CD4-positive, CD25-positive, alpha-beta regulatory T cell (primary cell): ENCODE data around the gene PIEZO1. TPM values are rescaled to one million over a fixed set of nuclear protein-coding genes. Genes with fewer than 3 reads are reported as not detected.
A peak's percentile ranks its signal among the peaks of the same experiment; 100 is the strongest.
"Not testable (repeated sequence)": the region's sequence is repeated elsewhere in the genome, so short reads cannot be mapped to it uniquely, and the experiment has no call there.

ENCODE experiments used
- ATAC-seq, 2 donors: fragments of 150-1000 bp; cut with Tn5 transposase; one replicate each; pipeline ENCODE4 v1.10.0; 2021; ENCODE audit warnings: low read depth in 2 of 2, moderate number of reproducible peaks in 2 of 2, moderate library complexity in 1 of 2
- DNase-seq, 3 donors: peaks; one replicate each; pipeline versions ENCODE4 v3.0.0 to v3.0.0-alpha.2; 2012 to 2022; ENCODE audit warnings: mixed read lengths in 1 of 3
- H3K27ac ChIP-seq: one replicate; pipeline ENCODE4 v1.7.0; 2013; ENCODE audit warnings: mild to moderate bottlenecking, low read length; ENCODE audit not compliant: insufficient read depth, poor library complexity, severe bottlenecking
- H3K27me3 ChIP-seq: one replicate; pipeline ENCODE4 v1.7.0; 2013; ENCODE audit warnings: low read length; ENCODE audit not compliant: control insufficient read depth, insufficient read depth
- H3K36me3 ChIP-seq: one replicate; pipeline ENCODE4 v1.7.0; 2013; ENCODE audit warnings: mild to moderate bottlenecking, low read length, moderate library complexity; ENCODE audit not compliant: control insufficient read depth, insufficient read depth
- H3K4me1 ChIP-seq: 2 replicates; pipeline ENCODE4 v1.7.0; 2013; ENCODE audit warnings: mild to moderate bottlenecking, low read length; ENCODE audit not compliant: insufficient read depth, control insufficient read depth, poor library complexity, severe bottlenecking
- H3K4me3 ChIP-seq: one replicate; pipeline ENCODE4 v1.7.0; 2013; ENCODE audit warnings: low read depth, mild to moderate bottlenecking, low read length, moderate library complexity
- H3K9me3 ChIP-seq, 2 experiments: 1 replicate in 1 of 2; 2 replicates in 1 of 2; pipeline ENCODE4 v1.7.0; 2013; ENCODE audit warnings: low read length in 2 of 2, mild to moderate bottlenecking in 1 of 2, moderate library complexity in 1 of 2; ENCODE audit not compliant: control insufficient read depth in 2 of 2
- H3K27ac Mint-ChIP-seq, 3 donors: one replicate each; pipeline ENCODE4 v1.8.0; 2020 to 2022; ENCODE audit warnings: mild to moderate bottlenecking in 3 of 3, mixed read lengths in 3 of 3, moderate library complexity in 2 of 3
- H3K27me3 Mint-ChIP-seq: one replicate; pipeline ENCODE4 v1.8.0; 2022; ENCODE audit warnings: mild to moderate bottlenecking, mixed read lengths
- H3K36me3 Mint-ChIP-seq: one replicate; pipeline ENCODE4 v1.8.0; 2020; ENCODE audit warnings: mixed read lengths
- H3K4me1 Mint-ChIP-seq, 4 donors: one replicate each; pipeline ENCODE4 v1.8.0; 2020 to 2022; ENCODE audit warnings: mixed read lengths in 4 of 4, mild to moderate bottlenecking in 1 of 4
- H3K4me3 Mint-ChIP-seq, 4 donors: one replicate each; pipeline ENCODE4 v1.8.0; 2020 to 2022; ENCODE audit warnings: mild to moderate bottlenecking in 4 of 4, mixed read lengths in 4 of 4, moderate library complexity in 3 of 4
- H3K9me3 Mint-ChIP-seq, 7 donors: one replicate each; pipeline ENCODE4 v1.8.0; 2020 to 2022; ENCODE audit warnings: mixed read lengths in 7 of 7, mild to moderate bottlenecking in 3 of 7, moderate library complexity in 2 of 7
- polyA plus RNA-seq, 4 donors: library from polyadenylated mRNA; unstranded; fragments of 300-500 nt; fragmentation: Illumina TruSeq; gene quantifications; one replicate each; pipeline ENCODE4 v1.2.3, GENCODE V29; 2021
- total RNA-seq: library from RNA; stranded (reverse); gene quantifications from one replicate; pipeline ENCODE4 v1.2.3, GENCODE V29; 2022

The PIEZO1 gene
- total and polyA plus RNA-seq, 5 donors from 2014 or later: 18.1 to 337 (median 20.2) TPM

DNA sequence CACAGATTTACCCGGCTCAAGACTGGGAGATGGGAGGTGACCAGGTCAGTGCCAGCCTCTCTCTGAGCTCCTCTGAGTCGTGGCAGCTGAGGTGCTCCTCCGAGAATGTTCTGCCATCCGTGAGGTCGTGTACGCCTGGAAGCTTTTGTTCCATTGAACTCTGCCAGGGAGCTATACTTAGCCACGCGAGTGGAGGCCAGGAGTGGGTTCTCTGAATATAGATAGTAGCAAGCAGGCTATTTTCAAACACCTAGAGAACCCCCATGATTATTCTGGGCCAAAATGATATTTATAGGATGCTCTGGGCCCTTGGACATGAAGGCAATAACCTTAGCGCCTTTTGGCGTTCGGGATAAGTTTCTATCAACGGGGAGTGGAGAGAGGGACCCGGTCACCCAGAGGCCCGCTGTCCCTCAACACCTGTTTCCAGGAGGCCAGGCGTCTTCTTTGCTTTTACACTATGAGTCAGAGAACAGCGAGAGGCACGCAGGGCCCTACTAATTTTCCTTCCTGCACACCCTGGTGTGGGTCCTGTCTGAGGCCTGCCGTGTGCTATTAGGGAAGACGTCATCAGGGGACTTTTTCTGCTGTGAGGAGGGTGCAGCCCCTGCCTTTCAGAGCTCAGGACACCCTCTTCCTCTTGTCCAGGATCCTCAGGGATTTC, 111.2 kb downstream of the PIEZO1 start:
- Mint-ChIP-seq H3K9me3 (no peaks in the 10 kb centered on the region), H3K27me3 (no peaks in the 10 kb centered on the region), H3K36me3 (peaks cover 4% of the 10 kb centered on the region), H3K4me3 (no peak overlapping the region), H3K27ac (no peak overlapping the region), H3K4me1 (no peaks in the 10 kb centered on the region)
- Histone ChIP-seq H3K27ac (no peak overlapping the region), H3K27me3 (no peaks in the 10 kb centered on the region), H3K4me1 (no peaks in the 10 kb centered on the region), H3K4me3 (no peak overlapping the region), H3K36me3 (peaks cover 24% of the 10 kb centered on the region), H3K9me3 (no peaks in the 10 kb centered on the region)
- ATAC-seq (no peak), DNase-seq (no peak)

DNA sequence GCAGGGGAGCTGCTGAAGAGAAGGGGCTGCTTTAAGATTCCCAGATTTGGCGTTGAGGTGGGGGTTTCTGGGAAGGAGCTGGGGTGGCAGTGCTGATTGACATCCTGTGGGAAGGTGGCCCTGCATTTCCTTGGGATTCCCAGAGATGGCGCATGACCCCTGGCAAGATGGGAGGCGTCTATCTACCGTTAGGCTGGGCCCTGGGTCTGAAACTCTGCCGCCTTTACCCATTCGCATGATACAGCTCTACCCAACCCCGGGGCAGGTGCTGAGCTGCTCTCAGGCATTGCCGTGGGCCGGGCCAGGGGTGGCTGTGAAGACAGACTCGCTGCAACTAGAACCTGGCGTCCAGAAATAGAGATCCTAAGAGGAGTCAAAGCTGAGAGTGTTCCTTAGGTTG, 112.2 kb downstream of the PIEZO1 start:
- Histone ChIP-seq H3K9me3 (no peaks in the 10 kb centered on the region), H3K4me1 (no peaks in the 10 kb centered on the region), H3K27me3 (no peaks in the 10 kb centered on the region), H3K27ac (no peak overlapping the region), H3K4me3 (no peak overlapping the region), H3K36me3 (peaks cover 14% of the 10 kb centered on the region)
- Mint-ChIP-seq H3K9me3 (no peaks in the 10 kb centered on the region), H3K27ac (no peak overlapping the region), H3K27me3 (no peaks in the 10 kb centered on the region), H3K36me3 (peaks cover 4% of the 10 kb centered on the region), H3K4me3 (no peak overlapping the region), H3K4me1 (no peaks in the 10 kb centered on the region)
- ATAC-seq (no peak), DNase-seq (no peak)

DNA sequence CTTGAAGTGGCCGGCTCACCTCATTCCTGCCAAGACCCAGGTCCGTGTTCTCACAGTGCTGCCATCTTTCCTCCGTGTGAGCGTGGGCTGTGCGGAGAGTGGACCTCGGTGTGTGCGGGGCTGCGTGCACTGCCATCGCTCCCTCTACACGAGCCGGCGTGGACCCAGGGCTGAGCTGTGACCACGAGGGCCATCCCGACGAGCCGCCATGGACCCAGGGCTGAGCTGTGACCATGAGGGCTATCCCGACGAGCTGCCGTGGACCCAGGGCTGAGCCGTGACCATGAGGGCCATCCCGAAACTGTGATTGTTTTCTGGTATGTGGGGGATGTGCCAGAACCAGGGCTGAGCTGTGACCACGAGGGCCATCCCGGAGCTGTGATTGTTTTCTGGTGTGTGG, 113.2 kb downstream of the PIEZO1 start:
- Mint-ChIP-seq H3K9me3 (no peaks in the 10 kb centered on the region), H3K4me3 (no peak overlapping the region), H3K27ac (no peak overlapping the region), H3K36me3 (peaks cover 7% of the 10 kb centered on the region), H3K4me1 (no peaks in the 10 kb centered on the region), H3K27me3 (no peaks in the 10 kb centered on the region)
- H3K4me3 ChIP-seq: no peak overlapping the region
- no peak overlapping the region for H3K27ac ChIP-seq
- DNase-seq (no peak), ATAC-seq (no peak)
- H3K4me1 ChIP-seq: no peaks in the 10 kb centered on the region
- H3K36me3 ChIP-seq: peaks cover 4% of the 10 kb centered on the region
- H3K27me3 ChIP-seq: no peaks in the 10 kb centered on the region
- H3K9me3 ChIP-seq: no peaks in the 10 kb centered on the region

DNA sequence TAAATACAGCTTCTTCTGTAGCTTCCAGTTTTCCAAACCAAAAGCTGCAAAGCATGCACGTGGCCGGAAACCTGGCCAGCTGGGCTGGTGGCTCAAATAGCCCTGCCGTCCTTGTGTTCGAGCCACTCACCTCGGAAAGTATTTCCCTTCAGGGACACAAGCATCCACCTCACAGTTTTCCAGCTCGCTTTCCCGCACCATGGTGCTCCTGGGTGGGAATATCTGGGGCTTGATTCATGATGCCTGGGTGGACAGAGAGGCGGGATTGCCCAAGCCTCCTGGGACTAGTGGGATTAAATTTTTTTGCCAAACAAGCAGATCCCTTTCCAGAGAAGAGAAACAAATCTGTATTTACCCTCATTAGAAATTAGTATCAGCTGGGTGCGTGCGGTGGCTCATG, 115.0 kb downstream of the PIEZO1 start:
- no peak for DNase-seq
- Histone ChIP-seq H3K9me3 (no peaks in the 10 kb centered on the region), H3K27ac (no peak overlapping the region), H3K27me3 (no peaks in the 10 kb centered on the region), H3K4me3 (no peak overlapping the region), H3K4me1 (no peaks in the 10 kb centered on the region), H3K36me3 (no peaks in the 10 kb centered on the region)
- H3K4me1 Mint-ChIP-seq: peaks cover 0 to 4% (median 0%) of the 10 kb centered on the region in 4 donors
- ATAC-seq: no peak
- no peaks in the 10 kb centered on the region for H3K27me3 Mint-ChIP-seq
- peaks cover 7% of the 10 kb centered on the region for H3K36me3 Mint-ChIP-seq
- no peak overlapping the region for H3K27ac Mint-ChIP-seq
- H3K4me3 Mint-ChIP-seq: no peak overlapping the region
- no peaks in the 10 kb centered on the region for H3K9me3 Mint-ChIP-seq

DNA sequence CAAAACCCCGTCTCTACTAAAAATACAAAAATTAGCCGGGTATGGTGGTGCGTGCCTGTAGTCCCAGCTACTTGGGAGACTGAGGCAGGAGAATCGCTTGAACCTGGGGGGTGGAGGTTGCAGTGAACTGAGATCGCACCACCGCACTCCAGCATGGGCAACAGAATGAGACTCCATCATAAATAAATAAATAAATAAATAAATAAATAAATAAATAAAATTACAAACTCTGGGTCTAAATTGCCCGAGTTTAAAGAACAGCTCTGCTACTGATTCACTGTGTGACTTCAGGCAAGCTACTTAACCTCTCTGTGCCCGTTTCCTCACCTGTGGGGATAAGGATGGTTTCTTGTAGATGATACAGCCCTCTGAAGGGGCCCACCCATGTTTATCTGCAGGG, 115.5 kb downstream of the PIEZO1 start:
- H3K36me3 Mint-ChIP-seq, H3K36me3 ChIP-seq, DNase-seq, H3K27ac Mint-ChIP-seq, H3K9me3 ChIP-seq, ATAC-seq, H3K4me1 Mint-ChIP-seq, H3K4me3 ChIP-seq, H3K9me3 Mint-ChIP-seq, H3K4me1 ChIP-seq, H3K27ac ChIP-seq, H3K27me3 Mint-ChIP-seq, H3K27me3 ChIP-seq: not testable (repeated sequence)
- H3K4me3 Mint-ChIP-seq: peak overlapping the region in 1 of 4 donors; percentile 13

DNA sequence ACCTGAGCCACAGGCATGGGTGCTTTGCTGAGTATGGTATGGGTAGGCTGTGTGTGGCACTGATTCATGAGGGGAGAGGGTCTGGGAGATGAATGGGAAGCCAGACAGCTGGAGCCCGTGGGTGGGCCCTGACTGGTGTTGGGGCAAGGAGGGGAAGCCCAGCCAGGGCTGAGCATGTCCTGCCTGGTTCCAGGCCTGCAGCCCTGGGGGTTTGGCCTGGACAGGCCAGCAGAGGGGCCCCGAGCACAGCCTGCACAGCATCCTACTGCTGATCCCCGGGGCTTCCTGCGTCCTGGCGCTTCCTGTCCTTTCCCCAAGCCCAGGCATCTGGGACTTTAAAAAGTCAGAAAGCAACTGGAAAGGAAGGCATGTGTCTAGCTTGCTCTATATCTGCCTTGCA, 117.6 kb downstream of the PIEZO1 start:
- Mint-ChIP-seq H3K4me3 (no peak overlapping the region), H3K9me3 (no peaks in the 10 kb centered on the region), H3K36me3 (peaks cover 3% of the 10 kb centered on the region)

DNA sequence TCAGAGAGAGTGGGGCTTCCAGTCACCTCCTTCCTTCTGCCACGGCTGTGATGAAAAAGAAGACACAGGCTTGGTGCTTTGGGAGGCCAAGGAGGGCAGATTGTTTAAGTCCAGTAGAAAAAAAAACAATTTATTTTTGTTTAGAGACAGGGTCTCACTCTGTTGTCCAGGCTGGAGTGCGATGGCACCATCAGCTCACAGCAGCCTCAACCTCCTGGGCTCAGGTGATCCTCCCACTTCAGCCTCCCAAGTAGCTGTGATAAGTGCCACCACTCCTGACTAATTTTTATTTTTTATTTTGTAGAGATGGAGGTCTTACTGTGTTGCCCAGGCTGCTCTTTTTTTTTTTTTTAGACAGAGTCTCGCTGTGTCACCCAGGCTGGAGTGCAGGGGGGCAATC, 119.5 kb downstream of the PIEZO1 start:
- H3K27ac ChIP-seq: no peak overlapping the region
- Mint-ChIP-seq H3K9me3 (no peaks in the 10 kb centered on the region), H3K27ac (no peak overlapping the region), H3K27me3 (no peaks in the 10 kb centered on the region), H3K36me3 (peaks cover 3% of the 10 kb centered on the region), H3K4me3 (peak overlapping the region in 2 of 4 donors; percentile 62 to 73), H3K4me1 (peaks cover 7 to 29% (median 13%) of the 10 kb centered on the region in 4 donors)
- H3K4me1 ChIP-seq: peaks cover 19% of the 10 kb centered on the region
- DNase-seq (no peak), ATAC-seq (no peak)
- H3K27me3 ChIP-seq: no peaks in the 10 kb centered on the region
- H3K36me3 ChIP-seq: no peaks in the 10 kb centered on the region
- H3K9me3 ChIP-seq: no peaks in the 10 kb centered on the region
- no peak overlapping the region for H3K4me3 ChIP-seq

More for the DNA sequence above, 117.6 kb downstream of the PIEZO1 start:
- Histone ChIP-seq H3K27ac (no peak overlapping the region), H3K4me1 (peaks cover 12% of the 10 kb centered on the region), H3K9me3 (no peaks in the 10 kb centered on the region), H3K27me3 (no peaks in the 10 kb centered on the region), H3K4me3 (no peak overlapping the region), H3K36me3 (no peaks in the 10 kb centered on the region)
- ATAC-seq (no peak), DNase-seq (no peak)
- peaks cover 0 to 17% (median 2%) of the 10 kb centered on the region in 4 donors for H3K4me1 Mint-ChIP-seq
- H3K27me3 Mint-ChIP-seq: no peaks in the 10 kb centered on the region
- H3K27ac Mint-ChIP-seq: no peak overlapping the region
